GM18511 (cell line): ENCODE measurements around the gene TYROBP.
A peak's percentile ranks its signal among the peaks of the same experiment; 100 is the strongest.
"Not testable (repeated sequence)": the region's sequence is repeated elsewhere in the genome, so short reads cannot be mapped to it uniquely, and the experiment has no call there.

Experiments
- ATAC-seq: cut with Tn5 transposase; IDR thresholded peaks from one replicate; pipeline ENCODE4 v1.9.1; 2021; ENCODE audit warnings: mild to moderate bottlenecking, moderate library complexity; ENCODE audit not compliant: unreplicated experiment

TYROBP gene

GRCh38 chr19:35932291-35932936 lies 24.3 kb upstream of the TYROBP start:
- no peak for ATAC-seq

GRCh38 chr19:35931874-35932202 lies 23.7 kb upstream of the TYROBP start:
- no peak for ATAC-seq

DNA sequence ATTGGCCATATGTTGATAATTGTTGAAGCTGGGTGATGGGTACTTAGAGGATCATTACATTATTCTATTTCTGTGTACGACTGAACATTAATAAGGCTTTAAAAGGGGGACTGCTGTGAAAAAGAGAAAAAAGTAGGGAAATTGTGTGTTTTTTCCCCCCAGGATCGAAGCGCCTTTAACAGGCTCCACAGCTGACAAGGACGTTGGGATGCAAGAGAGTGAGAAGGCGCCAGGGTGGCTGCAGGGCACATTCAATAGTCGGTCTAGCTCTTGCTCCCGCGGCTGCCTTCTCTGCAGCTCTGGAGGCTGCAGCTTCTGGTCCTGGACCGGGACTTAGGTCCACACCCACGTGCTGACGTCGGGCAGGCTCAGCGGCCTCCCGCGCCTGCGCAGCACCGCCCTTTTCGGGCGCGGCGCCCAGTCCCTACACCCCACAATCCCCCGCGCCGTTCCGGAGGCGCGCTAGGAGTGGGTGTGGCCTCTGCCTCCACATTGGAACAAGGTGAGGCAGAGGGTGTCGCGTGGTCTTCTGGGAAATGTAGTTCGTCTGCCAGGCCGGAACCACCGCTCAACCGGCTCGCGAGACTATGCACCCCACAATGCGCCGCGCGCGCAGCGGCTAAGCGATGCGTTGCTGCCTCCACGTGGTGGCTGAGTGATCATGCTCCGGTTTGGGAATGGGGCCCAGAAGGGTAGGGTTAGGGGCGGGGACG lies 23.2 kb upstream of the TYROBP start:
- ATAC-seq = peak; percentile 94

GRCh38 chr19:35929876-35930275 lies 21.8 kb upstream of the TYROBP start:
- ATAC-seq = no peak

DNA sequence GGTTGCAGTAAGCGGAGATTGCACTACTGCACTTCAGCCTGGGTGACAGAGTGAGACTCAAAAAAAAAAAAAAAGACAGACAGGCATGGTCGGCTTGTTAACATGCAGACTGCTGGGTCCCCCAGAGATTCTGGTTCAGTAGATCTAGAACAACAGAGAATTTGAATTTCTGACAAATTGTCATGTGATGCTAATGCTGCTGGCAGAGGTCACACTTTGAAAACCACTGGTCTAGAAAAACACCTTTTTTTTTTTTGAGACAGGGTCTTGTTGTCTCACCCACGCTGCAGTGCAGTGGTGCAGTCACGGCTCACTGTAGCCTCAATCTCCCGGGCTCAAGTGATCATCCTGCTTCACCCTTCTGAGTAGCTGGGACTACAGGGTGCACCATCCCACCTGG lies 20.4 kb upstream of the TYROBP start:
- no peak for ATAC-seq

GRCh38 chr19:35925501-35925900 lies 17.4 kb upstream of the TYROBP start:
- no peak for ATAC-seq

GRCh38 chr19:35921012-35921411 lies 12.9 kb upstream of the TYROBP start:
- ATAC-seq = no peak

DNA sequence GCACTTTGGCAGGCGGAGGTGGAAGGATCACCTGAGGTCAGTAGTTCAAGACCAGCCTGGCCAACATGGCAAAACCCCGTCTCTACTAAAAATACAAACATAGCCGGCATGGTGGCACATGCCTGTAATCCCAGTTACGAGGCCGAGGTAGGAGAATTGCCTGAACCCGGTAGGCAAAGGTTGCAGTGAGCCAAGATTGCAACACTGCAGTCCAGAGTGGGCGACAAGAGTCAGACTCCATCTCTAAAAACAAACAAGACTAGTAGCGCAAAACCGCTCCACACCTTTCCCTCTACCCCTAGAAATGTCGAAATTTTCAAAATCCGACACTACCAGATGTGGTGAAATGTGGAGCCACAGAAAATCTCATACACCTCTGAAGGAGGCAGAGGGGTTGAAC lies 11.2 kb upstream of the TYROBP start:
- ATAC-seq = no peak

DNA sequence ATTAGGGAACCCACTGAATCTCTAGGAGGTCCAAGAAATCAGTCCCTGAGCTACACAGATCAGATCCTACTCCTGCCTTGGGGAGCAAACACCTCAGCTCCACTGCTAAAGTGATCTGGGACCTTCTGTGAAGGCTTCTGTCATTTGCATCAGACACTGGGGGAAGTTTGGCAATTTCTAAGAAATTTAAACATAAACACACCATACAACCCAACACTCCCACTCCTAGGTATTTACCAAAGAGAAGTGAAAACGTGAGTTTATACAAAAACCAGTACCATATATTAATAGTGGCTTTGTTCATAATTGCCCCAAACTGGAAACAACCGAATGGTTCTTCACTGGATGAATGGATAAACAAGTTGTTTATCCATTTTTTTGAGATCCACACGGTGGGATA lies 7.3 kb upstream of the TYROBP start:
- ATAC-seq = no peak

DNA sequence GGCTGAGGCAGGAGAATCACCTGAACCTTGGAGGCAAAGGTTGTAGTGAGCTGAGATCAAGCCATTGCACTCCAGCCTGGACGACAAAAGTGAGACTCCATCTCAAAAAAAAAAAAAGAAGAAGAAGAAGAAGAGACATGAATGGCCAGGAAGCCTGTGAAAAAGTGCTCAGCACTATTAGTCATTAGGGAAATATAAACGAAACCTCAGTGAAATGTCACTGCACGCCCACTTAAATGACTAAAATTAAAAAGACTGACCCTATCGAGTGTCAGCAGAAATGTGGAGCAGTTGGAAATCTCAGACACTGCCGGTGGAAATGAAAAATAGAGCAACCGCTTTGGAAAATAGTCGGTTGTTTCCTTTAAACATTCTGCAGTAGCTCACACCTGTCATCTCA lies 5.5 kb upstream of the TYROBP start:
- no peak for ATAC-seq

- no peak for ATAC-seq
Observed at GRCh38 chr19:35911790-35912189, 3.7 kb upstream of the TYROBP start.

GRCh38 chr19:35911173-35911572 lies 3.1 kb upstream of the TYROBP start:
- ATAC-seq = no peak

GRCh38 chr19:35910355-35910754 lies 2.3 kb upstream of the TYROBP start:
- ATAC-seq = not testable (repeated sequence)

GRCh38 chr19:35909684-35910035 lies 1.6 kb upstream of the TYROBP start:
- no peak for ATAC-seq

- peak; percentile 59 for ATAC-seq
Observed at GRCh38 chr19:35908973-35909683, 1.0 kb upstream of the TYROBP start.

DNA sequence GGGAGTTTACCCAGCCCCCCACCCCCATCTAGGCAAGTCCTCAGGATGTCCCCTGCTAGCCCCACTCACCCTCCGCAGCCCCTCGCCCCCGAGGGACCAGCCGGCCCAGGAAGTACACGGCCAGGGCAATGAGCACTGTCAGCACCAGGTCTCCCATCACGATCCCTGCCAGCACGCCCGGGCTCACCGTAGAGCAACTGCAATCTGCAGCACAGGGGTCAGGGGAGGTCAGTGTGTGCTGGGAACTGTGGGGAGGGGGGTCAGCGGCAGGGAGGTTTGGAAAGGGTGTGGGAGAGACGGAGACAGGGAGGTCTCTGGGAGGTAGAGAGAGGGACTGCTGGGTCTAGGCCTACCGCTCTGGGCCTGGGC lies 734 bp downstream of the TYROBP start:
- no peak for ATAC-seq

DNA sequence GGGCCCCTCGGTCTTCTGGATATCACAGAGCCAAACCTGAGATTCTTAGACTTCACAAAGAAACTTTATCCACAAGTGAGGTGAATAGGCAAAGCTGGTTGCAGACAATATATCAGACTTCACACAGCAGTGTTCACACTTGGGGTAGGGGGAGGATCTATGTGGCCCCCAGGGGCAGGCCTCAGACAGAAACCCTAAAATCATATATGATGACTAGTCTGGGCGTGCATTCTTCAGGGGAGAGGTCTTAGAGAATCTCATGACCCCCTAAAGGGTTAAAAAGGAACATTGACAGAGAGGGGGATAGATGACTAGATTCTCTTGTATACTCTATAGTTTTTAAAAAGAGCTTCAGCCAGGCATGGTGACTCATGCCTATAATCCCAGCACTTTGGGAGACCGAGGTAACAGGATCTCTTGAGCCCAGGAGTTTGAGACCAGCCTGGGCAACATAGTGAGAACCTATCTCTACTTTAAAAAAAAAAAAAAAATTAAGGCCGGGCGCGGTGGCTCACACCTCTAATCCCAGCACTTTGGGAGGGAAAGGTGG lies 2.8 kb downstream of the TYROBP start:
- ATAC-seq = no peak

DNA sequence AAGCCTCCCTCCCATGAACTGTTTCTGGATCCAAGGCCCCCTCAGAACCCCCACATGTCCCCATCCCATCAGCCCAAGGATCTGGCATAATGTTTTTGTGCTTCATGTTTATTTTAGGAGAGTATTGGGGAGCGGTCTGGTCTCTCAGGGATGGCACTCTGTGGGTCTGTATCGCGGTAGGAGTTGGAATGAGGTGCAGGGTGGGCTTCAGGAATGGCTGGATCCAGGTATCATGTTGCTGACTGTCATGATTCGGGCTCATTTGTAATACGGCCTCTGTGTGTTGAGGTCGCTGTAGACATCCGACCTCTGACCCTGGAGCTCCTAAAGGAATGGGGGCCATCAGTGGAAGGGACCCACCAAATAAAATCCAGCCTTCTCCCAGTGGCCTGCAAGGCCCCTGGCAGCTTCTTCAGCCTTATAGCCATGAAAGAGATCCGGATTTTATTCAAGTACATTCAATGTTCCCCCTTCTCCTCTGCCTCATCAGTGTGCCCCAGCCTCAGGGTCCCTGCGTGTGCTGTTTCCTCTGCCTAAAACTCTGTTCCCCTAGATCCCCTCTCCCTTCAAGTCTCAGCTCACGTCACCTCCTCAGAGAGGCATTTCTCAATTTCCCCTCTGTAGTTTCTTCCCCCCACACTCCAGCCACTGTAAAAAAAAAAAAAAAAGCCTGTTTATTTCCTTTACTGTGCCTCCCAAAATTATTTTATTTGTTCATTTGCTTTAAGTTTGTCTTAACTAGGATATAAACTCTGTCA lies 3.6 kb downstream of the TYROBP start:
- no peak for ATAC-seq

DNA sequence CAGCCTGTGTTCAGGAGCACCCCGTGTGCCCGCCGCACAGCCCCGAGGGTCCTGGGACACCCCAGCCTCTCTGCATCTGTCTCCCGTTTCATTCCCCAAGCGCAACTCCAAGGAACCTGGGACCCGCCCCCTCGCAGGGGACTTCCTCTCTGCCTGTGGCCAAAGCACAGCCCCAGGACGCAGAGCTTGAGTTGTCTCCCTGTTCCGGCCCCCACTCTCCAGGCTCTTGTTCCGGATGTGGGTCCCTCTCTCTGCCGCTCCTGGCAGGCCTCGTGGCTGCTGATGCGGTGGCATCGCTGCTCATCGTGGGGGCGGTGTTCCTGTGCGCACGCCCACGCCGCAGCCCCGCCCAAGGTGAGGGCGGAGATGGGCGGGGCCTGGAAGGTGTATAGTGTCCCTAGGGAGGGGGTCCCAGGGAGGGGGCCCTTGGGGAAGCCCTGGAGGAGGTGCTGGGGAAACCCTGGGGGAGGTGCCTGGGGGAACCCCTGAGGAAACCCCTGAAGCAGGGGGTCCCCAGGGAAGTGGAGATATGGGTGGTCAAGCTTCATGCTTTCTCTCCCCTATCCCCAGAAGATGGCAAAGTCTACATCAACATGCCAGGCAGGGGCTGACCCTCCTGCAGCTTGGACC lies 4.4 kb downstream of the TYROBP start:
- peak; percentile 45 for ATAC-seq

- no peak for ATAC-seq
Observed at GRCh38 chr19:35902870-35903475, 5.1 kb downstream of the TYROBP start.
